ENCODE data around the gene RIOK2.

- TF ChIP-seq POLR2AphosphoS5 (IDR thresholded peaks at IDR 0.05; ENCODE audit: low read depth, low read length) (no peak), POLR2A (IDR thresholded peaks at IDR 0.05; ENCODE audit: low read depth, low read length) (no peak), SPI1 (IDR thresholded peaks at IDR 0.05; ENCODE audit: low read depth, low read length) (no peak)
Measured at GRCh38 chr5:97127727-97128126, 55.3 kb downstream of the RIOK2 start.
